GM12874 (cell line): ENCODE data around the gene HOXA4.

Experiments used
- TF ChIP-seq, protein P1 (sequence below): IDR thresholded peaks from 2 replicates; pipeline ENCODE4 v1.5.1; 2011; ENCODE audit warnings: low read depth, mild to moderate bottlenecking, control low read depth, low read length, moderate library complexity; ENCODE audit not compliant: insufficient read depth

HOXA4 gene

DNA sequence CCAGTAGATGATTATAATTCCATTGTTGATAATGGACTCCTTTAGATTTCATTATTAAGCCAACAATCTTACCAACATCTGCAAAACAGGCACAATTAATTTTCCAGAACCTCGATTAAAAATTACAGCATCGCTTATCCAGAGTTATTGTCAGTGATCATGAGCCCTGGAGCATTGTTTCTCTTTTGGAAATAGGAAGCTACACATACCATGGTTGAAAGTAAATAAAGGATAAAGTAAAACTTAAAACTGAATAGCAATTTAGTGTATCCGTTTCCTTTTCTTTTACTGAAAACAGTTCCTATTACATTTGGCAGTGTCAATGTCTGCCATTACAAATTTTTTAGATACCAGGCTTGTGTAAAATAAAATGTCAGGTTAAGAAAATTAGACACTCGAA lies 18.2 kb downstream of the HOXA4 start:
- TF ChIP-seq, protein P1, sequence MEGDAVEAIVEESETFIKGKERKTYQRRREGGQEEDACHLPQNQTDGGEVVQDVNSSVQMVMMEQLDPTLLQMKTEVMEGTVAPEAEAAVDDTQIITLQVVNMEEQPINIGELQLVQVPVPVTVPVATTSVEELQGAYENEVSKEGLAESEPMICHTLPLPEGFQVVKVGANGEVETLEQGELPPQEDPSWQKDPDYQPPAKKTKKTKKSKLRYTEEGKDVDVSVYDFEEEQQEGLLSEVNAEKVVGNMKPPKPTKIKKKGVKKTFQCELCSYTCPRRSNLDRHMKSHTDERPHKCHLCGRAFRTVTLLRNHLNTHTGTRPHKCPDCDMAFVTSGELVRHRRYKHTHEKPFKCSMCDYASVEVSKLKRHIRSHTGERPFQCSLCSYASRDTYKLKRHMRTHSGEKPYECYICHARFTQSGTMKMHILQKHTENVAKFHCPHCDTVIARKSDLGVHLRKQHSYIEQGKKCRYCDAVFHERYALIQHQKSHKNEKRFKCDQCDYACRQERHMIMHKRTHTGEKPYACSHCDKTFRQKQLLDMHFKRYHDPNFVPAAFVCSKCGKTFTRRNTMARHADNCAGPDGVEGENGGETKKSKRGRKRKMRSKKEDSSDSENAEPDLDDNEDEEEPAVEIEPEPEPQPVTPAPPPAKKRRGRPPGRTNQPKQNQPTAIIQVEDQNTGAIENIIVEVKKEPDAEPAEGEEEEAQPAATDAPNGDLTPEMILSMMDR, result no peak

DNA sequence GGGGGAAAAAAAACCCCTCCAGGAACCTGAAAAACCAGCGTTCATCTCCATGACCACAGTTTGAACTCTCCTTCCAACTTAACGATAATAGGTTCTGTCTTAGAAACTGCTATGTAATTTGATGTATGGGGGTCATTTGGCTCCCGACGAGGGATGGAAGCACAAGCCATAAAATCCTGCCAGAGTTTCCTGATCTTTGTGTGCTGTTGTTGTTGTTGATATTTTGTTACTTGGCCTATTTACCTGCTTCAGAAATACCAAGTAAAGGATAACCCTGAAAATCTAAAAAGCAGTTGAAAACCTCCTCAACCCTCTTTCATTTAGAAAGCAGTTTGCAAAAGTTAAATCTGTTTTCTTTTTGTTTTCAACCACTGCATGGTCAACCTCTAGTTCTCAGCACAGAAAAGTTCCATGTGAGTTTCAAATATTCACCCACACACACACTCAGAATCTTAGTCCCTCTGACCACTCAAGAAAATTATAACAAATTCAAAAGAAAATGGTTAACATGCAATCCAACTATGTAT lies 18.7 kb downstream of the HOXA4 start:
- TF ChIP-seq, protein P1, result no peak

DNA sequence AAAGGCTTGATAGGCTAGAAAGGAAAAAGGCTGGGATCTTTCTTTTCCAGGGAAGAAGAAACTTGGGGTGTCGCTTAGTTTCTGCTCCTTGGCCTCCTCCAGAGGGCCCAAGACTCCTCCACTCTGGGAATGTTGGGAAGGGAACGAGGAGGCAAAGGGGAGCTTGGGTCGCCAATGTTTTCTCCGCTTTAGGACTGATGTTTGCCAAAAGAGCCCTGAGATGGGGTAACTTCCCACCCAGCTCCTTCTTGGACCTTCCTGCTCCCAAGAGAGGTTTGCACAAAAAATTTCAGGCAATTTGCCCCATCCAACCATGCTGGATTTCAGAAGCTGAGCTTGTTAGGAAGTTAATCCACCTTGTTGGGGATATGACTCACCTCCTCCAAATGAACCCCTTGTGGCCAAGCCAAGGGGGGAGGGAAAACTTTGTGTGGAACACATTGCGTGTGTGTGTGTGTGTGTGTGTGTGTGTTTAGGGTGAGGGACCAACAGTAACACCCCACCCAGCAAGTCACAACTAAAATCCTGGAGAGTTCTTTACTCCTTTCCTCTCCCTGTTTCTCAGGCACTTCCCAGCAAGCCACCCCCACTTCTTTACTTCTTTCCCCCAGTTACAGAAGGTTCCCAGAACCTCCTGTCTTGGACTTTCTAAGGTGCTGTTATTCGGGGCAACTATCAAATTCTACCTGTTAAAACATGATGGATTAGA lies 19.4 kb downstream of the HOXA4 start:
- TF ChIP-seq, protein P1, result no peak

DNA sequence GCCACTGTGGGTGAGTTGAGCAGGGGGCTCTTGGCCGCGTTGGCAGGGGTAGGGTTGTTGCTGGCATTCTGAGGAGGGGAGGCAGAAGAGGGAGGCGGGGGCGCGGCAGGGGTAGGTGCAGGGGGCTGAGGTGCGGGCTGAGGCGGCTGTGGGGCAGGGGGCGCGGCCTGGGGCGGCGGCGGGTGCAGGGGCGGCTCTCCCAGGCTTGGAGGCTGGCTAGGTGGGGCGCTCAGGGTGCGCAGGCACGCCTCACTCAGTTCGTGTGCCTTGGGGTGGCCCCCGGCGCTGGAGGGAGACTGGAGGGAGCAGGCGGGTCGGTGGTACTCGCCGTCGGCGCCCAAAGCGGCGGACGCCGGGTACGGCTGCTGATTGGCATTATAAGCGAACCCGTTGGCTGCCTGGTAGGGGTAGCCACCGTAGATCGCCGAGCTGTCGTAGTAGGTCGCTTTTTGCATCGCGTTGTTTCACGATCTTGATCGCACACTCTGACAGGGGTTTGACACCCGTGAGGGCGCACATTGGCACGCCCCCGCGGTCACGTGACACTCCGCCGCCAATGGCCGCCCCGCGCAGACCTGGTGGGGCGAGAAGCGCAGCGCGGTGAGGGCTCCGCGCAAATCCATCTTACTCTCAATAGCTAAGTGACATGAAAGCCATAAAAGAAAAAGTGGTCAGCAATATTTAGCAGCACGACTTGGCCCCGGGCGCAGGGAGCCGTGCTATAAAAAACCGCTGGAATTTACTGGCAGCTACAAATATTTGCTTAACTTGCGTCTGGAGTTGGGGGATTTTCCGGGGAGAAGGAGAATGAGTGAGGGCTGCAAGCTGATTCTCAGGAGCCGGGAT lies 20.1 kb downstream of the HOXA4 start:
- TF ChIP-seq, protein P1, result no peak

DNA sequence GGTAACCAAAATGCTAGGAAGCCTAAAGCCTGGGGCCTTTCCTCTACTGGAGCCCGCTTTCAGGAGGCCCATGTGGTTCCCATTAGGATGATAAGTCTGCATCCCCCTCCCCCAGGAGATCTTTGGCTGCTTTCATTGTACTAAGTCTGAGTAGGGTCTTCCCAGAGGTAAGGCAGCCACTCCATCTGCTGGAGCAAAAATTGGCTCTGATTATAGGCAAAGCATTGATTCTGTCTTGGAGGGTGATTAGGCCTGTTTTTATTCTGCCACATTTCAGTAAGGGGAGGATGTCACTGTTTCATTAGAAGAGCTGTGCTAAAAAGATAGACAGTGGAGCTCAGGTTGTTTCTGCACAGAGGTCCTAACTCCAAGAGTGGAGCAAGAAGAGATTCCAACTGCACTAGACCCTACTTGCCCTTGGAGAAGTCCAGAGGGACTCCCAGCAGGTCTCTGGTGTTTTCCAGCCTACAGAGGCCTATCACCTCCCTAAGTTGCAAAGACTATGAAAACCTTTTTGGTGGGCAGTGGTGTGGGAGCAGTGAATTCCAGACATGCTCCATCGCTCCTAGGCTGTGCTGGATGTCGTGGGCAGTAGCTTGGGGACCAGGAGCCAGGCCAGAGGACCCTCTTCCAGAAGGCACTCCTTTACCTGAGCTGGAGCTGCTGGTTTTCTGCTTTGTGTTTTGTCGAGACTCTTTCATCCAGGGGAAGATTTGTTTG lies 20.9 kb downstream of the HOXA4 start:
- TF ChIP-seq, protein P1, result no peak

DNA sequence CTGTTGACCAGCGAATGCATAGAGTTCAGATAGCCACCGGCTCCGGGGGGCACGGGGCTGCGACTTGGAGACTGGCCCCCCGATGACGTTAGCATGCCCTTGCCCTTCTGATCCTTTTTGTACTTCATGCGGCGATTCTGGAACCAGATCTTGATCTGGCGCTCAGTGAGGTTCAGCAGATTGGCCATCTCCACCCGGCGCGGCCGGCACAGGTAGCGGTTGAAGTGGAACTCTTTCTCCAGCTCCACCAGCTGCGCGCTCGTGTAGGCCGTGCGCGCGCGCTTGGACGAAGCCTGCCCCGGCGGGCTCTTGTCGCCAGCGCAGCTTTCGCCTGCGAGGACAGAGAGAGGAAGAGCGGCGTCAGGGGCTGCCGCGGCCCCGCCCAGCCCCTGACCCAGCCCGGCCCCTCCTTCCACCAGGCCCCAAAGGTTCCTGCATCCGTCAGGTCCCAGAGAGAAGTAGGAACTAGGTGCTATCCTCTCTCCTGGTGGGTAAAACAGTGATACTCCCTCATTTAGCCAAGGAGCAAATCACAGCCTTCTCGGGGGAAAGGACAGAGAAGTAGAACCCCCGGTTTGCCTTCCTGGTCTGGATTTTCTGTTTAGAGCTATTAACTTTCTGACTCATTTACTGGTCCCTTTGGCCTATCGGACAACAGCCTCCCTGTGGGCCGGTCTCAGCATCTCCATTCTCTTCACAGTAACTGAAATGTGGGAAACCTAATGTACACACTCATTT lies 22.0 kb downstream of the HOXA4 start:
- TF ChIP-seq, protein P1, result no peak
